Activated CD4-positive, alpha-beta T cell treated with anti-CD3 and anti-CD28 coated beads for 48 hours (primary cell): ENCODE measurements around the gene HECA.
"Not testable (repeated sequence)": the region's sequence is repeated elsewhere in the genome, so short reads cannot be mapped to it uniquely, and the experiment has no call there.

ENCODE experiments used
- DNase-seq: peaks from one replicate; pipeline ENCODE4 v3.0.0-alpha.2; 2020

HECA gene

GRCh38 chr6:139219746-139220145, 84.9 kb downstream of the HECA start:
- no peak for DNase-seq

GRCh38 chr6:139228387-139228786, 93.5 kb downstream of the HECA start:
- DNase-seq = not testable (repeated sequence)
